Measurements from ENCODE around the gene SPATS2.

- TF ChIP-seq CTCF (IDR thresholded peaks at IDR 0.05) (peak; percentile 63 to 74 (median 70)), EP300 (IDR thresholded peaks at IDR 0.05) (no peak)
Observed at GRCh38 chr12:49347311-49348193, 19.7 kb upstream of the SPATS2 start.

All from ovary (tissue), 3 donors.